Measurements from ENCODE around the gene SLC25A1.

SLC25A1 gene

GRCh38 chr22:19195796-19196731 is 17.5 kb upstream of the SLC25A1 start:
- H3K4me3 ChIP-seq (replicated peaks in 1 of 2; ENCODE audit: low read depth in 2 of 2, low read length in 2 of 2), result no peak overlapping the region
- TF ChIP-seq, protein P1, sequence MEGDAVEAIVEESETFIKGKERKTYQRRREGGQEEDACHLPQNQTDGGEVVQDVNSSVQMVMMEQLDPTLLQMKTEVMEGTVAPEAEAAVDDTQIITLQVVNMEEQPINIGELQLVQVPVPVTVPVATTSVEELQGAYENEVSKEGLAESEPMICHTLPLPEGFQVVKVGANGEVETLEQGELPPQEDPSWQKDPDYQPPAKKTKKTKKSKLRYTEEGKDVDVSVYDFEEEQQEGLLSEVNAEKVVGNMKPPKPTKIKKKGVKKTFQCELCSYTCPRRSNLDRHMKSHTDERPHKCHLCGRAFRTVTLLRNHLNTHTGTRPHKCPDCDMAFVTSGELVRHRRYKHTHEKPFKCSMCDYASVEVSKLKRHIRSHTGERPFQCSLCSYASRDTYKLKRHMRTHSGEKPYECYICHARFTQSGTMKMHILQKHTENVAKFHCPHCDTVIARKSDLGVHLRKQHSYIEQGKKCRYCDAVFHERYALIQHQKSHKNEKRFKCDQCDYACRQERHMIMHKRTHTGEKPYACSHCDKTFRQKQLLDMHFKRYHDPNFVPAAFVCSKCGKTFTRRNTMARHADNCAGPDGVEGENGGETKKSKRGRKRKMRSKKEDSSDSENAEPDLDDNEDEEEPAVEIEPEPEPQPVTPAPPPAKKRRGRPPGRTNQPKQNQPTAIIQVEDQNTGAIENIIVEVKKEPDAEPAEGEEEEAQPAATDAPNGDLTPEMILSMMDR (IDR thresholded peaks at IDR 0.05; ENCODE audit: low read depth, low read length), result no peak
- no peak for DNase-seq (ENCODE audit: low read depth in 2 of 2)

- TF ChIP-seq, protein P1 (IDR thresholded peaks at IDR 0.05; ENCODE audit: low read depth, low read length), result no peak
- DNase-seq (ENCODE audit: low read depth in 2 of 2), result no peak
- no peak overlapping the region for H3K4me3 ChIP-seq (replicated peaks in 1 of 2; ENCODE audit: low read depth in 2 of 2, low read length in 2 of 2)
Observed at GRCh38 chr22:19194766-19195536, 16.4 kb upstream of the SLC25A1 start.

- TF ChIP-seq, protein P1 (IDR thresholded peaks at IDR 0.05; ENCODE audit: low read depth, low read length), result no peak
- no peak overlapping the region for H3K4me3 ChIP-seq (replicated peaks in 1 of 2; ENCODE audit: low read depth in 2 of 2, low read length in 2 of 2)
- DNase-seq (ENCODE audit: low read depth in 2 of 2), result no peak
Observed at GRCh38 chr22:19193879-19194278, 15.3 kb upstream of the SLC25A1 start.

DNA sequence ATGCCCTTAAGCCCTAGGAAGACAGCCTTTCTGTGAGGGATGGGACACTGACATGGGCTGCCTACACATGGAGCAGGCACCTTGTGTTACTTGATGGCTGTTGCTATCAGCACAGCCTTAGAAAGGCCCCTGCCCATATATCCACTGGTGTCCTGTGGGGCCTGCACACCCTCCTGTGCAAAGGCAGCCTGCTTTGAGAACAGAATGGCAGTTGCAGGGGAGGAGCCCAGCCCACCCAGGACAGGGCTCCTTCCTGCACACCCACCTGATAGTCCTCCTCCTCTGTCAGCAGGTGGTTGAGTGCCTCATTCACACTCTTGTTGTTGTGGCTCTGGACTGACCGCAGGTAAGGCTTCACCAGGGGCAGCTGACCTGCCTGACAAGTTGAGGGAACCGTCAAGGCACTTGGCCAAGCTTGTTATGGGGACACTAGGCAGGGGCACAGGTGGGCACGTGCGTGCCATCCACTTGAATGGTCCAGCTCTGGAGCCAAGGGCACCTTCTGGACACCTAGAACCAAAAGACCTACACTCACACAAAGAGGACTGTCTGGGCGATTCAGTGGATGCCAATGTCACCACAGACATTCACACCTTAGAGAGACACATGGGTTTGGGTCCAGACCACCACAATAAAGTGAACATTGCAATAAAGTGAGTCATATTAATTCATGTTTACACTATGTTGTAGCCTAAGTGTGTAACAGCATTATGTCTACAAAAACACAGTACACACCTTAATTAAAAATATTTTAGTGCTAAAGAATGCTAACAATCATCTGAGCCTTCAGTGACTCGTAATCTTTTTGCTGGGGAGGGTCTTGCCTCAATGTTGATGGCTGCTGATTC is 9.4 kb upstream of the SLC25A1 start:
- no peak for DNase-seq (ENCODE audit: low read depth in 2 of 2)
- TF ChIP-seq, protein P1 (IDR thresholded peaks at IDR 0.05; ENCODE audit: low read depth, low read length), result no peak
- no peak overlapping the region for H3K4me3 ChIP-seq (replicated peaks in 1 of 2; ENCODE audit: low read depth in 2 of 2, low read length in 2 of 2)

GRCh38 chr22:19184276-19184997 is 5.9 kb upstream of the SLC25A1 start:
- TF ChIP-seq, protein P1 (IDR thresholded peaks at IDR 0.05; ENCODE audit: low read depth, low read length), result no peak
- no peak for DNase-seq (ENCODE audit: low read depth in 2 of 2)
- no peak overlapping the region for H3K4me3 ChIP-seq (replicated peaks in 1 of 2; ENCODE audit: low read depth in 2 of 2, low read length in 2 of 2)

DNA sequence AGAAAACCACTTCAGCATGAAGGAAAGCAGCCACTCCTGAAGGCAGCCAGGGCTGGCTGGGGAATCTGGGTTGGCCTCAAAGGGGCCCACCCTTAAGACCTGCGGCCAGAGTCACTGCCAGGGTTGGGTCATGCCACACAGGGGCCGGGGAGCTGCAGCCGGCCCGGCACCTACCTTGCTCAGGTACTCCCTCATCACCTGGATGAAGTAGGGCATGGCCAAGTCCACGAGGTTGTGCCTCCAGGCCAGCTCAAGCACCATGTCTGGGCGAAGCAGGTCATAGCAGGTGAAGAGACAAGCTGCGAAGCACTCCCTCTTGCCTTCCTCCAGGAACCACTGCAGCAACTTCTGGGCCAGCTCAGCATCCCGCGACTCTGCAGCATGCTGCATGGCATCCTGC is 4.7 kb upstream of the SLC25A1 start:
- no peak overlapping the region for H3K4me3 ChIP-seq (replicated peaks in 1 of 2; ENCODE audit: low read depth in 2 of 2, low read length in 2 of 2)
- TF ChIP-seq, protein P1 (IDR thresholded peaks at IDR 0.05; ENCODE audit: low read depth, low read length), result no peak
- no peak for DNase-seq (ENCODE audit: low read depth in 2 of 2)
